Measurements from ENCODE around the gene RUSF1. TPM values are rescaled to one million over a fixed set of nuclear protein-coding genes. Genes with fewer than 3 reads are reported as not detected.

RUSF1 gene
- total and polyA plus RNA-seq, 4 donors, result 21.8 to 73.1 (median 49.5) TPM

DNA sequence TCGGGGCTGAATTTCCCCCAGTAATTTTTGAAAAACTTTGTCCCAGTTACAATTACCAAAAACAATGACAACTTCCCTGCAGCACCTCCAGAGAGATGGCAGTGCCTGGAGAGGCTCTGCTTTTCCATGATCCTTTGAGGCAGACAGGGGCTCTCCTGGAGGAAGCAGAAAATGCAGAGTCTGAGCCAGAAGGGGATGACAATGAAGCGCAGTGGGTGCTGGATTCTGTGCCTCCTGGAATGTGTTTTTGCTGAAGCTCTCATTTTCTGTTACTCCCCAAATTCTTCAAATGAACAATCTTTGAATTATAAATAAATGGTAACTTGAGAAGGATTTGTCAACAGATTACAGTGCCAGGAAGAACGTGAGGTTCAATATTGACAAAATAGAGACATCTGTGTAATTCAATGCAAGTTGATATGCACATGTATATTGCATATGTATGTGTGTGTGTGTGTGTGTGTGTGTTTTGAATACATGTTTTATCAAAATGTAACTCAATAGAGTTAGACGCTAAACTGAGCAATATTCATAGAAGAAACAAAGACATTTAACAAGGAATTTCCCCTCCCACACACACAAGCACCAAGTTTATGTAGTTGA lies 9.7 kb upstream of the RUSF1 start:
- DNase-seq (ENCODE audit: low spot score), result no peak

DNA sequence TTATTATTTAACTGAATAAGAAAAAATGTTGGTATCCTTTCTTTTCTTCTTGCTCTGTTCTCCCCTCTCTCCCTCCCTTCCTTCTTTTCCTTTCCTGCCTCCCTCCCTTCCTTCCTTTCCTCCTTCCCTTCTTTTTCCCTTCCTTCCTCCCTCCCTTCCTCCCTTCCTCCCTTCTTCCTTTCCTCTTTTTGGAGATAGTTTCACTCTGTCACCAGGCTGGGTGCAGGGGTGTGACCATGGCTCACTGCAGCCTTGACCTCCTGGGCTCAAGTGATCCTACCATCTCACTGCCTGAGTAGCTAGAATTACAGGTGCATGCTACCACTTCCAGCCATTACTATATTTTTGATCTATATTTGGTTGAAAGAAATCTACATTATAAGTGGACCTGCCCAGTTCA lies 5.7 kb upstream of the RUSF1 start:
- TF ChIP-seq JUND (IDR thresholded peaks at IDR 0.05), result no peak
- no peak for TF ChIP-seq TAF1 (conservative IDR thresholded peaks at IDR 0.05)
- no peak for TF ChIP-seq HNF4A (conservative IDR thresholded peaks at IDR 0.05)
- TF ChIP-seq RXRA (IDR thresholded peaks at IDR 0.05), result no peak
- no peak for TF ChIP-seq HNF4G (IDR thresholded peaks at IDR 0.05)
- TF ChIP-seq, protein P1, sequence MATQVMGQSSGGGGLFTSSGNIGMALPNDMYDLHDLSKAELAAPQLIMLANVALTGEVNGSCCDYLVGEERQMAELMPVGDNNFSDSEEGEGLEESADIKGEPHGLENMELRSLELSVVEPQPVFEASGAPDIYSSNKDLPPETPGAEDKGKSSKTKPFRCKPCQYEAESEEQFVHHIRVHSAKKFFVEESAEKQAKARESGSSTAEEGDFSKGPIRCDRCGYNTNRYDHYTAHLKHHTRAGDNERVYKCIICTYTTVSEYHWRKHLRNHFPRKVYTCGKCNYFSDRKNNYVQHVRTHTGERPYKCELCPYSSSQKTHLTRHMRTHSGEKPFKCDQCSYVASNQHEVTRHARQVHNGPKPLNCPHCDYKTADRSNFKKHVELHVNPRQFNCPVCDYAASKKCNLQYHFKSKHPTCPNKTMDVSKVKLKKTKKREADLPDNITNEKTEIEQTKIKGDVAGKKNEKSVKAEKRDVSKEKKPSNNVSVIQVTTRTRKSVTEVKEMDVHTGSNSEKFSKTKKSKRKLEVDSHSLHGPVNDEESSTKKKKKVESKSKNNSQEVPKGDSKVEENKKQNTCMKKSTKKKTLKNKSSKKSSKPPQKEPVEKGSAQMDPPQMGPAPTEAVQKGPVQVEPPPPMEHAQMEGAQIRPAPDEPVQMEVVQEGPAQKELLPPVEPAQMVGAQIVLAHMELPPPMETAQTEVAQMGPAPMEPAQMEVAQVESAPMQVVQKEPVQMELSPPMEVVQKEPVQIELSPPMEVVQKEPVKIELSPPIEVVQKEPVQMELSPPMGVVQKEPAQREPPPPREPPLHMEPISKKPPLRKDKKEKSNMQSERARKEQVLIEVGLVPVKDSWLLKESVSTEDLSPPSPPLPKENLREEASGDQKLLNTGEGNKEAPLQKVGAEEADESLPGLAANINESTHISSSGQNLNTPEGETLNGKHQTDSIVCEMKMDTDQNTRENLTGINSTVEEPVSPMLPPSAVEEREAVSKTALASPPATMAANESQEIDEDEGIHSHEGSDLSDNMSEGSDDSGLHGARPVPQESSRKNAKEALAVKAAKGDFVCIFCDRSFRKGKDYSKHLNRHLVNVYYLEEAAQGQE (IDR thresholded peaks at IDR 0.05), result no peak
- no peak for TF ChIP-seq GABPA (IDR thresholded peaks at IDR 0.05 in 1 of 2, conservative IDR thresholded peaks at IDR 0.05 in 1 of 2)
- no peak for TF ChIP-seq NR2F2 (IDR thresholded peaks at IDR 0.05)
- TF ChIP-seq FOXA2 (IDR thresholded peaks at IDR 0.05), result no peak
- TF ChIP-seq YY1 (IDR thresholded peaks at IDR 0.05), result no peak
- TF ChIP-seq SP1 (IDR thresholded peaks at IDR 0.05), result no peak
- TF ChIP-seq, protein P2, sequence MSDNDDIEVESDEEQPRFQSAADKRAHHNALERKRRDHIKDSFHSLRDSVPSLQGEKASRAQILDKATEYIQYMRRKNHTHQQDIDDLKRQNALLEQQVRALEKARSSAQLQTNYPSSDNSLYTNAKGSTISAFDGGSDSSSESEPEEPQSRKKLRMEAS (IDR thresholded peaks at IDR 0.05), result no peak
- no peak for TF ChIP-seq EGR1 (IDR thresholded peaks at IDR 0.05; ENCODE audit: low read depth in 2 of 2)
- TF ChIP-seq, protein P3, sequence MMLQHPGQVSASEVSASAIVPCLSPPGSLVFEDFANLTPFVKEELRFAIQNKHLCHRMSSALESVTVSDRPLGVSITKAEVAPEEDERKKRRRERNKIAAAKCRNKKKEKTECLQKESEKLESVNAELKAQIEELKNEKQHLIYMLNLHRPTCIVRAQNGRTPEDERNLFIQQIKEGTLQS (IDR thresholded peaks at IDR 0.05), result no peak
- TF ChIP-seq, protein P4, sequence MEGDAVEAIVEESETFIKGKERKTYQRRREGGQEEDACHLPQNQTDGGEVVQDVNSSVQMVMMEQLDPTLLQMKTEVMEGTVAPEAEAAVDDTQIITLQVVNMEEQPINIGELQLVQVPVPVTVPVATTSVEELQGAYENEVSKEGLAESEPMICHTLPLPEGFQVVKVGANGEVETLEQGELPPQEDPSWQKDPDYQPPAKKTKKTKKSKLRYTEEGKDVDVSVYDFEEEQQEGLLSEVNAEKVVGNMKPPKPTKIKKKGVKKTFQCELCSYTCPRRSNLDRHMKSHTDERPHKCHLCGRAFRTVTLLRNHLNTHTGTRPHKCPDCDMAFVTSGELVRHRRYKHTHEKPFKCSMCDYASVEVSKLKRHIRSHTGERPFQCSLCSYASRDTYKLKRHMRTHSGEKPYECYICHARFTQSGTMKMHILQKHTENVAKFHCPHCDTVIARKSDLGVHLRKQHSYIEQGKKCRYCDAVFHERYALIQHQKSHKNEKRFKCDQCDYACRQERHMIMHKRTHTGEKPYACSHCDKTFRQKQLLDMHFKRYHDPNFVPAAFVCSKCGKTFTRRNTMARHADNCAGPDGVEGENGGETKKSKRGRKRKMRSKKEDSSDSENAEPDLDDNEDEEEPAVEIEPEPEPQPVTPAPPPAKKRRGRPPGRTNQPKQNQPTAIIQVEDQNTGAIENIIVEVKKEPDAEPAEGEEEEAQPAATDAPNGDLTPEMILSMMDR (IDR thresholded peaks at IDR 0.05; ENCODE audit: low read depth, low read length, missing input control), result no peak
- TF ChIP-seq, protein P5, sequence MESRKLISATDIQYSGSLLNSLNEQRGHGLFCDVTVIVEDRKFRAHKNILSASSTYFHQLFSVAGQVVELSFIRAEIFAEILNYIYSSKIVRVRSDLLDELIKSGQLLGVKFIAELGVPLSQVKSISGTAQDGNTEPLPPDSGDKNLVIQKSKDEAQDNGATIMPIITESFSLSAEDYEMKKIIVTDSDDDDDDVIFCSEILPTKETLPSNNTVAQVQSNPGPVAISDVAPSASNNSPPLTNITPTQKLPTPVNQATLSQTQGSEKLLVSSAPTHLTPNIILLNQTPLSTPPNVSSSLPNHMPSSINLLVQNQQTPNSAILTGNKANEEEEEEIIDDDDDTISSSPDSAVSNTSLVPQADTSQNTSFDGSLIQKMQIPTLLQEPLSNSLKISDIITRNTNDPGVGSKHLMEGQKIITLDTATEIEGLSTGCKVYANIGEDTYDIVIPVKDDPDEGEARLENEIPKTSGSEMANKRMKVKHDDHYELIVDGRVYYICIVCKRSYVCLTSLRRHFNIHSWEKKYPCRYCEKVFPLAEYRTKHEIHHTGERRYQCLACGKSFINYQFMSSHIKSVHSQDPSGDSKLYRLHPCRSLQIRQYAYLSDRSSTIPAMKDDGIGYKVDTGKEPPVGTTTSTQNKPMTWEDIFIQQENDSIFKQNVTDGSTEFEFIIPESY (IDR thresholded peaks at IDR 0.05), result no peak
- TF ChIP-seq FOXA1 (IDR thresholded peaks at IDR 0.05), result no peak
- TF ChIP-seq RAD21 (IDR thresholded peaks at IDR 0.05), result no peak
- H3K4me3 ChIP-seq (ENCODE audit: low read depth in 1 of 3, low read length in 3 of 3), result no peak overlapping the region
- peaks cover 0 to 9% (median 4%) of the 10 kb centered on the region in 4 donors for H3K4me1 ChIP-seq (ENCODE audit: control insufficient read depth in 4 of 4, insufficient read depth in 4 of 4, low read length in 3 of 4)
- DNase-seq (ENCODE audit: low spot score), result no peak
- H3K9ac ChIP-seq (ENCODE audit: low read depth in 1 of 2, low read length in 2 of 2), result no peak overlapping the region
- no peaks in the 10 kb centered on the region for H3K36me3 ChIP-seq (ENCODE audit: control insufficient read depth in 4 of 4, insufficient read depth in 3 of 4, low read depth in 1 of 4, low read length in 3 of 4)
- no peak overlapping the region for H3K27ac ChIP-seq (ENCODE audit: low read depth in 1 of 2, low read length in 2 of 2)
- no peaks in the 10 kb centered on the region for H3K9me3 ChIP-seq (ENCODE audit: control insufficient read depth in 4 of 4, low read length in 3 of 4)
- no peaks in the 10 kb centered on the region for H3K27me3 ChIP-seq (ENCODE audit: control insufficient read depth in 4 of 4, insufficient read depth in 4 of 4, low read length in 3 of 4)

More for the DNA sequence above, 9.7 kb upstream of the RUSF1 start:
- Histone ChIP-seq H3K4me3 (ENCODE audit: low read depth in 1 of 3, low read length in 3 of 3) (no peak overlapping the region), H3K9me3 (ENCODE audit: control insufficient read depth in 4 of 4, low read length in 3 of 4) (no peaks in the 10 kb centered on the region), H3K27me3 (ENCODE audit: control insufficient read depth in 4 of 4, insufficient read depth in 4 of 4, low read length in 3 of 4) (no peaks in the 10 kb centered on the region), H3K36me3 (ENCODE audit: control insufficient read depth in 4 of 4, insufficient read depth in 3 of 4, low read depth in 1 of 4, low read length in 3 of 4) (no peaks in the 10 kb centered on the region), H3K9ac (ENCODE audit: low read depth in 1 of 2, low read length in 2 of 2) (no peak overlapping the region), H3K27ac (ENCODE audit: low read depth in 1 of 2, low read length in 2 of 2) (no peak overlapping the region), H3K4me1 (ENCODE audit: control insufficient read depth in 4 of 4, insufficient read depth in 4 of 4, low read length in 3 of 4) (no peaks in the 10 kb centered on the region)
- 70% methylated on average over 4 of the region's 4 CpGs for WGBS
- TF ChIP-seq, protein P4 (IDR thresholded peaks at IDR 0.05; ENCODE audit: low read depth, low read length, missing input control), result no peak
- TF ChIP-seq SP1 (IDR thresholded peaks at IDR 0.05) (no peak), FOXA1 (IDR thresholded peaks at IDR 0.05) (no peak)

Measured in liver (tissue), 9 donors.